Measurements from ENCODE around the gene SLC2A9. TPM values are rescaled to one million over a fixed set of nuclear protein-coding genes. Genes with fewer than 3 reads are reported as not detected.

Gene SLC2A9
- total RNA-seq, 3 donors from 2014 or later, result 6.2 to 10.7 (median 9.5) TPM

GRCh38 chr4:10054571-10055041 is 33.3 kb upstream of the SLC2A9 start:
- Histone ChIP-seq H3K4me1 (no peaks in the 10 kb centered on the region), H3K9me3 (no peaks in the 10 kb centered on the region), H3K36me3 (no peaks in the 10 kb centered on the region), H3K4me3 (no peak overlapping the region), H3K27me3 (no peaks in the 10 kb centered on the region), H3K27ac (peak overlapping the region in 1 of 2 donors; percentile 71)
- intact Hi-C loops (cut with DNase I; ENCODE audit: low total_unique reads), result no loop called here
- TF ChIP-seq CTCF (IDR thresholded peaks at IDR 0.05) (no peak), POLR2AphosphoS5 (IDR thresholded peaks at IDR 0.05) (no peak), POLR2A (IDR thresholded peaks at IDR 0.05) (no peak)
- DNase-seq (ENCODE audit: low spot score in 2 of 2), result no peak

GRCh38 chr4:10053635-10054453 is 32.5 kb upstream of the SLC2A9 start:
- TF ChIP-seq POLR2A (IDR thresholded peaks at IDR 0.05) (no peak), CTCF (IDR thresholded peaks at IDR 0.05) (no peak), POLR2AphosphoS5 (IDR thresholded peaks at IDR 0.05) (no peak)
- Histone ChIP-seq H3K36me3 (no peaks in the 10 kb centered on the region), H3K4me1 (no peaks in the 10 kb centered on the region), H3K27me3 (no peaks in the 10 kb centered on the region), H3K27ac (peak overlapping the region in 1 of 2 donors; percentile 71), H3K9me3 (no peaks in the 10 kb centered on the region), H3K4me3 (no peak overlapping the region)
- DNase-seq (ENCODE audit: low spot score in 2 of 2), result no peak
- intact Hi-C loops (cut with DNase I; ENCODE audit: low total_unique reads), result no loop called here

- H3K9me3 ChIP-seq, result no peaks in the 10 kb centered on the region
- no peaks in the 10 kb centered on the region for H3K36me3 ChIP-seq
- H3K27ac ChIP-seq, result no peak overlapping the region
- no peaks in the 10 kb centered on the region for H3K4me1 ChIP-seq
- DNase-seq (ENCODE audit: low spot score in 2 of 2), result no peak
- no peak overlapping the region for H3K4me3 ChIP-seq
- no peaks in the 10 kb centered on the region for H3K27me3 ChIP-seq
- TF ChIP-seq CTCF (IDR thresholded peaks at IDR 0.05) (no peak), POLR2A (IDR thresholded peaks at IDR 0.05) (no peak), POLR2AphosphoS5 (IDR thresholded peaks at IDR 0.05) (no peak)
- intact Hi-C loops (cut with DNase I; ENCODE audit: low total_unique reads), result no loop called here
These were observed 30.3 kb upstream of the SLC2A9 start for GRCh38 chr4:10051517-10052135.

- intact Hi-C loops (cut with DNase I; ENCODE audit: low total_unique reads), result no loop called here
- no peak for TF ChIP-seq CTCF (IDR thresholded peaks at IDR 0.05)
- TF ChIP-seq POLR2A (IDR thresholded peaks at IDR 0.05), result no peak
- TF ChIP-seq POLR2AphosphoS5 (IDR thresholded peaks at IDR 0.05), result no peak
These were observed 29.4 kb upstream of the SLC2A9 start for GRCh38 chr4:10050721-10051120.

GRCh38 chr4:10050261-10050661 is 29.0 kb upstream of the SLC2A9 start:
- Histone ChIP-seq H3K27ac (peak overlapping the region; percentile 73 to 74), H3K27me3 (no peaks in the 10 kb centered on the region), H3K9me3 (no peaks in the 10 kb centered on the region), H3K4me1 (no peaks in the 10 kb centered on the region), H3K36me3 (no peaks in the 10 kb centered on the region), H3K4me3 (no peak overlapping the region)
- intact Hi-C loops (cut with DNase I; ENCODE audit: low total_unique reads), result no loop called here
- peak in 1 of 2 donors; percentile 68 for DNase-seq (ENCODE audit: low spot score in 2 of 2)
- TF ChIP-seq POLR2AphosphoS5 (IDR thresholded peaks at IDR 0.05) (peak in 1 of 3 donors; percentile 48), CTCF (IDR thresholded peaks at IDR 0.05) (no peak)

More at GRCh38 chr4:10050721-10051120, 29.4 kb upstream of the SLC2A9 start:
- no peaks in the 10 kb centered on the region for H3K27me3 ChIP-seq
- no peaks in the 10 kb centered on the region for H3K4me1 ChIP-seq
- no peaks in the 10 kb centered on the region for H3K9me3 ChIP-seq
- peak overlapping the region; percentile 73 to 74 for H3K27ac ChIP-seq
- no peaks in the 10 kb centered on the region for H3K36me3 ChIP-seq
- no peak overlapping the region for H3K4me3 ChIP-seq
- DNase-seq (ENCODE audit: low spot score in 2 of 2), result no peak
